ENCODE measurements around the gene RPS26.
"Not testable (repeated sequence)": the region's sequence is repeated elsewhere in the genome, so short reads cannot be mapped to it uniquely, and the experiment has no call there.

RPS26 gene

DNA sequence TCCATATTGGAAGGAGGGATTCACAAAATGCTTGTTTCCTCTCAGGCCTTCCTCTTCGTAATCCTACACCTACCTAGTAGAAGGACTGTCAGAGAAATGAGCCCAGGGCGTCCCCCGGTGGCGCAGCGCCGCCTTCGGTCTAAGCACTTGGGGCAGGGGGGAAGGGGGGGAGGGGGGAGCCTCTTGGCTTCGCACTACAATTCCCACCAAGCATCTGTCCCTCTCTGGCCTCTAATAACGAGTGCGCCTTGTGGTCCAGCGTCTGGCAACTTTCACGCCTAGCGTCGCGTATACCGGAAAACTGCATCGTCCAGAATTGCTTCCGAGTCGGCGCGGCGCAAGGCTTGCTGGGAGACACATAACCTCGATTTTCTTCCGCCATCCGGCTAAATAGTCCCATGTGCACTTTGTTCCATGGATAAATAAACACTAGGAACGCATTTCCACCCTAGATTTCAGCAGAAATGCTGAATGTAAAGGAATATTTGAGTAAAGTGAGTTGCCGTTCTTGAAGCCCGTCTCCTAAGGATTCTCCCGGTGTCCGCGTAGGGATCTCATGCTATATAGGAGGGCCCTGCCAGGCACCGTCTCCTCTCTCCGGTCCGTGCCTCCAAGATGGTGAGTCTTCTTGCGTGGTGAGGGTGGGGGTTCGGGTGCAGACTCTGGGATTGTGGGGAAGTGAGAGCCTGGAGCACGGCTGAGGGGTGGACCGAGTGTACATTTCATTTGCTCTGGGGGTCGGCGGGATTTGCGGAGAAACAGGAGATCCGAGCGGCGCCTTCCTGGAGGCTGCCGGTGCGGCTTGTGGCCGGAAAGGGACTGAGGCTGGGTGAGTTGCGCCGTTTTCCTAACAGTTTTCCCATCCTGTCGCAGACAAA is at the start of gene RPS26:
TSS of gene RPS26 (plus strand) at position 367 of the 878 bp plus-strand sequence. CDS start at position 616, 249 bp downstream.
- DNase-seq, result peak; percentile 87

DNA sequence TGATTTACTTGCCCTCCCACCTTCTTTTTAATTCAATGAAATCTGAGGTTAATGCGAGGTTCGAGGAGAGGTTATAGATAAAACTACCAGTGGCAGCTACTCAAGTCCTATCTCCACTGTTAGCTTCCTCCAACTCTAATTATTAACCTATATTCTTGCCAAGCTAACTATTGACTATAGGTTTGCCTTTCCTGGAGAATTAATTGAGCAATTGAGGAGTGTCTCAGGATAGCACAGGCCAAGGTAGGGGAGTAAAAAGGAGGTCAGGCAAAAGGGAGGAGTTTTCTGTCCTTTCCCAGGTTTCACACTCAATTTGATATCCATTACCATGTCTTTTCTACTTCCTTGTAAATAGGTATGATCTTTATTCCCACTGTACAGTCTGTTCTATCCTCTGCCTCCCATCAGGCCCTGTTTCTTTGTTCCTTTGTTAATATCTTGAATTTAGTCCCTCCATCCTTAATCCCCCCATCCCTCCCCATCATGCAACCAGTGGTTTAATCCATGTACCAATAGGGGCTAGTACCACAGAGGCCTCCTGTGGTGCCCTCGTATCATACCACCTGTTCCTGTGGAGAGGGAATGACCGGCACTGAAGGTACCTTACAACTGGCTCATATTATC is 48.4 kb upstream of the RPS26 start:
- no peak for DNase-seq

DNA sequence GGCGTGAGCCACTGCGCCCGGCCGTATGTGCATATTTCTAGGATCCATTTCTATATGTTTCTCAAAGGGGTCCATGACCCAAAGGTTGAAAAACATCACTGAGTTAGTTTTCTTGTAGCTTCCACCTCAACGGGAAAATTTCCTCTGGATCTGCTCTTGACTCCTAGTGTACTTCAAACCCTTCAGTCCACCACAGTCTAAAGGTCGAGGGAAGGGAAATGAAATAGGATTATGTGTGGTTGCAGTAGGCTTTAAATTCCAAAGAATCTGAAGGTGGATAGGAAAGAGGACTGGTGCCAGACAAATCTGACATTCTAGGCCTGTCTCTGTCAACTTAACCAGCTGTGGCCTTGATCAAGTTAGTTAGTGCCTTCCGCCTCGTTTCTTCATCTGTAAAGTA is 46.4 kb upstream of the RPS26 start:
- no peak for DNase-seq

DNA sequence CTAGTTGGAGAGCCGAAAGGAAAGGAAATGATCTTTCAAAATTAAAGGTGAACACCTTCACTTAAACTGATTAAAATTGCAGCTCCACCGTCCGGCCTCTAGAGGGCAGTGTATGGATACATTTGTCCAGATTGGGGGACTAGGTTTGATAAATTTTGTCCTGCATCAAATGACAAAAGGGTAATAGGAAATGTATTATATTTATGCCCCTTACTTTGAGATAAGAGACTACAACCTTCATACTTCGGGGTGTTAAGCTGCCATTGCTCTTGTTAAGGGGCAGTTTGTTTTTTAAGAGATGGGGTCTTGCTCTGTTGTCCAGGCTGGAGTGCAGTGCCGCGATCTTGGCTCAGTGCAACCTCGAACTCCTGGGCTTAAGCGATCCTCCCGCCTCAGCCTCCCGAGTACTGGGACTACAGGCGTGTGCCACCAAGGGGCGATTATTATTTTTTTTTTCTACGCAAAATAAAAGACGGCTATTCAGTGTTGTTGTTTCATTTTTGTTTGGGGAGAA is 45.5 kb upstream of the RPS26 start:
- peak; percentile 48 for DNase-seq

DNA sequence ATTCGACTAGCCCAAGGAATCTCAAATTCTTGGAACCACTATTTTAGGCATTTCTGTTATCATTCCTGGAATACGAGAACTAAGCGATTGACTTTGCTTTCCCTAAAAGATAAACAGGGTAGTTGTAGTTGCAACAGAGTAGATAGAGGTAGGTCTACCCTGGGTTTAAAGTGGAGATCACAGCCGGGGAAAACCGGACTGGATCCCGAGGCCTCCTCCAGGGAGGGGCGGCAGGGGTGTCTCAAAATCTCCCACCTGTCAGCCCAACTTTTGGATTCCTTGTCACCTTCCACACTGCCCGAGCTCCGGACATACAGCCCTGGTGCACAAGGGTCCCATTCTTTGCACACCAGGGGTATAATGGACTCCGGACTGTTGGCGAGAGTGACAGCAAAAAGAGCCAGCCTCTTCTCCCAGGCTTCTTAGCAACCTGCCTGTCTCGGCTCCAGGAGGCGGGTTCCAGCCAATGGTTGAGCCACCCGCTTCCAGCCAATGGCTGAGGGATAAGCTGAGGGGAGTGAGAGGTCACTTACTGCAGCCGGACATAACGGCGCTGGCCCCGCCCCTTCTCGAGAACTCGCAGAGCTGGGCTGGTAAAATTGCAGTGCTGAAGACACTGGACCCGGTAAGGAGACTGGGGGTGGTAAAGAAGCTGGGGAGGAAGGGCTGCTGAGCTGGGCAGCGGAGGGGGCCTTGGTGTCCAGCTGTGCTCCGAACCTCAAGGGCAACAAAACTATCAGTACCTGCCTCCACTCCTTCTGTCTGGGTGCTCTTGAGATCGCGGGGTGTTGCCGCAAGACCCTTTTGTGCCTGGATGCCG is 44.8 kb upstream of the RPS26 start, which contains the start of gene SUOX:
TSS of gene SUOX (plus strand) at position 562 of the 820 bp plus-strand sequence. CDS start 4,946 bp downstream, outside the sequence.
- peak; percentile 15 for DNase-seq

DNA sequence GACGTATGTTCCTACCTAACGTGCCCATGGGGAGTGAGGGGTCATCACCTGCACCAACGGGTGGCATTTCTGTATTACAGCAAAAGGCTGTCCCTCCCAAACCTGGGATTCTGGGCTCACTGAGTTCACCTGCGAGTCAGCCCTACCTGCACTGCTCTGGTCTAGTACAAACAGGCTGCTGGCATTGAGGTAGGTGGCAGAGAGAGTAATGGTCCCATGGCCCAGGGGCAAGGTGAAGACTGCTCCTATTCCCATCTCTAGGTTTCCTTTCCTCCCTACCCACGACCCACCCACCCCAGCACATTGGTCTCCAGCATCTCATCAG is 44.2 kb upstream of the RPS26 start:
- no peak for DNase-seq

DNA sequence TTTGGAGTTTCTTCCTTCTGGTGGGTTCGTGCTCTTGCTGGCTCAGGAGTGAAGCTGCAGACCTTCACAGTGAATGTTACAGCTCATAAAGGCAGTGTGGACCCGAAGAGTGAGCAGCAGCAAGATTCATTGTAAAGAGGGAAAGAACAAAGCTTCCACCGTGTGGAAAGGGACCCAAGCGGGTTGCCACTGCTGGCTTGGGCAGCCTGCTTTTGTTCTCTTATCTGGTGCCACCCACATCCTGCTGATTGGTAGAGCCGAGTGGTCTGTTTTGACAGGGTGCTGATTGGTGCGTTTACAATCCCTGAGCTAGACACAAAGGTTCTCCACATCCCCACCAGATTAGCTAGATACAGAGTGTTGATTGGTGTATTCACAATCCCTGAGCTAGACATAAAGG is 42.2 kb upstream of the RPS26 start:
- DNase-seq, result not testable (repeated sequence)

DNA sequence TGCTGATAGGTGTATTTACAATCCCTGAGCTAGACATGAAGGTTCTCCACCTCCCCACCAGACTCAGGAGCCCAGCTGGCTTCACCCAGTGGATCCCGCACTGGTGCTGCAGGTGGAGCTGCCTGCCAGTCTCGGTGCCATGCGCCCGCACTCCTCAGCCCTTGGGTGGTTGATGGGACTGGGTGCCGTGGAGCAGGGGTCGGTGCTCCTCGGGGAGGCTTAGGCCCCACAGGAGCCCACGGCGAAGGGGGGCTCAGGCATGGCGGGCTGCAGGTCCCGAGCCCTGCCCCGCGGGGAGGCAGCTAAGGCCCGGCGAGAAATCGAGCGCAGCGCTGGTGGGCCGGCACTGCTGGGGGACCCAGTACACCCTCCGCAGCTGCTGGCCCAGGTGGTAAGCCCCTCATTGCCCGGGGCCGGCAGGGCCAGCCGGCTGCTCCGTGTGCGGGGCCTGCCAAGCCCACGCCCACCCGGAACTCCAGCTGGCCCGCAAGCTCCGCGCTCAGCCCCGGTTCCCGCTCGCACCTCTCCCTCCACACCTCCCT is 41.6 kb upstream of the RPS26 start:
- not testable (repeated sequence) for DNase-seq

DNA sequence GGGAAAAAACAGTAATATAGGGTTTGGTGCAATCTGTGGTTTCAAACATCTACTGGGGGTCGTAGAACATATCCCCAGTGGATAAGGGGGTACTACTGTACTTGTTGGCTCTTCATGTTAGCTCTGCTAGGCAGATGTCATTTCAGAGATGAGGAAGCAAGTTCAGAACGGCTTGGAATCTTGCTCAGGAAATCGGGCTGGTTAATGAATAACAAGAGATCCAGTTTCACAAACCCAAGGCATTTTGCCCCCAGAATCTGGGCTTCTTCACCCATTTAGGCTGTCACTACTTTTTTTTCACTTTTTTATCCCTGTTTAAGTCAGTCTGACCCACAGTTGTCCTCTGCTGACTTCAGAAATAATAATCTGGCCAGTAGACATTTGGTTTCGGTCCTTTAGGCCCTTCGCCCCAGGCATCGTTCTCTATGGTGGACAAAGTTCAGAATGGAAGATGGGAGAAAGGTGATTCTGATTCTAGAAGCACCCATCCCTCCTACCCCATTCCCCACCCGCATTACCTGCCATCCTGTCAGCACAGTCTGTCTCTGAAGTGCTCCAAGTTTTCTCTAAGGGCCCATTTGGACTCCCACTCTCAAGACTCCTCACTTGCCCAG is 40.1 kb upstream of the RPS26 start:
- DNase-seq, result no peak

DNA sequence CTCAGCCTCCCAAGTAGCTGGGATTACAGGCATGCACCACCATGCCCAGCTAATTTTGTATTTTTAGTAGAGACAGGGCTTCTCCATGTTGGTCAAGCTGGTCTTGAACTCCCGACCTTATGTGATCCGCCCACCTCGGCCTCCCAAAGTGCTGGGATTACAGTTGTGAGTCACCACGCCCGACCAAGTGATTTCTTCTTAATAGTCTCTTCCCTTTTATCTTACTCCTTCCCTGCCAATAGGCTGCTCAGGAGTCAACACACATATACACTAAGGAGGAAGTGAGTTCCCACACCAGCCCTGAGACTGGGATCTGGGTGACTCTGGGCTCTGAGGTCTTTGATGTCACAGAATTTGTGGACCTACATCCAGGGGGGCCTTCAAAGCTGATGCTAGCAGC is 38.3 kb upstream of the RPS26 start:
- not testable (repeated sequence) for DNase-seq

DNA sequence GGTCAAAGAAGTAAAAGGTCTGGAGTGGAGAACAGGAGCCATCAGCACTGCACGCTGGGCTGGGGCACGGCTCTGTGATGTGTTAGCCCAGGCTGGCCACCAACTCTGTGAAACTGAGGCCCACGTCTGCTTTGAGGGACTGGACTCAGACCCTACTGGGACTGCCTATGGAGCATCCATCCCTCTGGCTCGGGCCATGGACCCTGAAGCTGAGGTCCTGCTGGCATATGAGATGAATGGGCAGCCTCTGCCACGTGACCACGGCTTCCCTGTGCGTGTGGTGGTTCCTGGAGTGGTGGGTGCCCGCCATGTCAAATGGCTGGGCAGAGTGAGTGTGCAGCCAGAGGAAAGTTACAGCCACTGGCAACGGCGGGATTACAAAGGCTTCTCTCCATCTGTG is 37.5 kb upstream of the RPS26 start:
- DNase-seq, result no peak

DNA sequence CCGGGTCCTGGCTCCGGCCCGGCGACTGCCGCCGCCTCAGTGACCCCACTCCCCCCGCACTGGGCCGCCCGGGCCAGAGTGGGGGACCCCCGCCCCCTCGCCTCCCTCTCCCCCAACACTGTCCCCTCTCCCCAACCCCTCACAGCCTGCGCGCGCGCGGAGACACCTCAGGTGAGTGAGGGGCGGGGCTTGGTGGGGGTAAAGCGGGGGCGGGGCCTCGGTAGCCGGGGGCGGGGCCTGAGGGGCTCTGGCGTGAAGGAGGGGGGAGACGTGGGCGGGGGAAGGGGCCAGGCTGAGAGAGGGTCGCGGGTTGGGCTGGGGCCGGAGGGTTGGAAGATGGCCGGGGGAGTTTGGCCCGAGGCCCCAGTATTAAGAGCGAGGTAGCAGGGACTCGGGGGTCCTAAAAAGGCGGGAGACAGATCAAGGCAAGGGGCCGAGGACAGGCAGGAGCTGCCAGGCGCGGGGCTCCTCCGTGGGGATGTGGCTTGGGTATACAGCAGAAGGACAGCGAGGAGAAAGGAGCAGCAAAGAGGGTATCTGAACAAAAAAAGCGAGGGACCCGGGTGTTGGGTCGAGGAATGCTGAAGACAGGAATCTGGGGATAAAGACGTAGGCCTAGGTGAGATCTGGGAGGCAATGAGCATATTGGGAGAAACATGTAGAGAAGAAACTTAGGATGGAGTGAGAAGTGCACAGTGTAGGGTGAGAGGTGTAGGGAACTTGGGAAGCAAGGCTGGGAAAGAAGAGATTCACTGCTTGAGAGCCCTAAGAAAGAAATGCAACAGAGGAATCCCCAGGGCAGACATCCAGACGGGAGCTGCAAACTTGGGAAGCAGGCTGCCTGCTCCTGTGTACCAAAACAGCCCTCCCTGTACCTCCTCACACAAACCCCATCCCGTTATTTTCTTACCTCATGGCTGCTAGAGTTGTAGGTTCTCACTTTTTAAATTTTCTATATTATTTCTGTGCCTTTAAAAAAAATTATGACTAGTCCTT is 33.9 kb upstream of the RPS26 start:
- DNase-seq, result peak; percentile 77

DNA sequence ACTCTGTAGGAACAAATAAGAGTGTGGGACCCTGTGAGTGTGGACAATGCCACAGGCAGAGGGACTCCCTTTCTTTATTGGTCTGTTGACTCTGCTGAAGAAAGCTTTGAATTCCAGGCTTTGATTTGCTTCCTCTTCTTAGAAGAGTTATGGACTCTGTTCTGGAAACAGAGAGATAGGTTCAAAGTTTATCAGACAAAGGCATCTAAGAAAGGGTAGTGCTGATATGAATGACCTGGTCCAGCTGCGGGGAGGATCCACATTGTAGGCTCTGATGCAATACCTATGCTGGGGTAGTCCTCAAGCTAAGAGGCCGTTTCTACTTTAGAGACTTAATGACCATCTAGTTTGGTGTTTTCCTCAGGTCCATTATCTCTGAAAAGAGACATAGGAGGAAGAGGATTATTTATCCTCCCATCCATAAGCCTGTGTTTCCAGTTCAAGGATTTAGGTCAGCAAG is 31.6 kb upstream of the RPS26 start:
- no peak for DNase-seq

DNA sequence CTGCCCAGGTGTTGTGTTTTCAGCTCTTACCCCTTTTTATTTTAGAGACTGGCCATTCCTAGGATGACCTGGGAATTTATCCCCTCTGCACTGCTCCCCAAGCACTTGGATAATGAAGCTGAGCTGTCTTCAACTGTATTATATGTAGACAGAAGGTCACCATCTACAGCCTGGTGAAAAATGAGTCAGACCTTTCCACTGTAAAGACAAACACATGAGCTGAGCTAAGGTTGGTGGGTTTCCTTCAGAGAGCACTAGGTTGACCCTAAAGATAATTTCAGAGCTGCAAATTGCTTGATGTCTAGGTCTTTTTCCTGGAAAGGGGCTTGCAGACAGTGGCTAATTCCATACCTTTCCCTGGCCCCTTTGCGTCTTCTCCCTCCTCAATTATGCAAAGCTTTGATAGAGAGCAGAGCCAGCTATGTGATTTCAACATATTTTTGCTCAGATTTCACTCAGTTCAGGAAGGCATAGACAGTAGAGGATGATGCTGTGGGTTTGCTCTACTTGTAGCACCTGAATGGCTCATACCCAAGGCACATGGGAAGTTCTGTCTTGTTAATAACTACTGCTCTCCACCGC is 30.1 kb upstream of the RPS26 start:
- no peak for DNase-seq

DNA sequence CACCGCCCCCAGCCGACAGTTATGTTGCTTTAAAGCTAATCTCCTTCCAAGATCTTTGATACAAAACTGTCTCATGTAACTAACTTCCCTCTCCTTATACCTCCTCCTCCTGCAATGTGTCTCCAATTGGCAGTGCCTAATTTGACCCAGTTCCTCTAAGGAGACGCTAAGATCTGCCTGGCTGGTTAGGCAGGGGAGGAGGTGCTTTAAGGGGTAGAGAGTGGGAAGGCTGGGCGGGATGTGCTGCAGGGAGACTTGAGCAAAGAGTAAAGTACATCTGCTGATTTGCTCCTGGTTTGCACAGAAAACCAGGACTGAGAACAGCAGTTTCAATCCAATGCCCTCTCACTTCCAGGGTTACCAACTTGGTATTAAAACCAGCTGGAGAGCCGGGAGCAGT is 28.2 kb upstream of the RPS26 start:
- DNase-seq, result no peak

DNA sequence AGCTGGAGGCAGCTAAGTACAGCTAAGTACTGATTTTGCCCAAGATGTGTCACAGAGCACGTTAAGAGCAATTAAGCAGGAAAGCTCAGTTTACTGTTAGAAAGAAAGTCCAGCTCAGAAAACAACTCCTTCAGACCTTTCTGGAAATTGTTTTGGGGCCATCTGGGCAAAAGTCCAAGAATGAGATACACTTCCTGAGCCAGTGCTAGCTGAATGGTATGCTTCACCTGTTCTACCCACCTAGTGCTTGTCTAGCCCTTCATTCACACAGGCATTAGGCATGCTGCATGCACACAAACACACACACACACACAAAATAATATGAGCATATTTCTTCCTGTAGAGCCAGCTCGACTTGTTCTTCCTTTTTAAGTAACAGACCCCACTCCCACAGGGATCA is 27.5 kb upstream of the RPS26 start:
- DNase-seq, result no peak

DNA sequence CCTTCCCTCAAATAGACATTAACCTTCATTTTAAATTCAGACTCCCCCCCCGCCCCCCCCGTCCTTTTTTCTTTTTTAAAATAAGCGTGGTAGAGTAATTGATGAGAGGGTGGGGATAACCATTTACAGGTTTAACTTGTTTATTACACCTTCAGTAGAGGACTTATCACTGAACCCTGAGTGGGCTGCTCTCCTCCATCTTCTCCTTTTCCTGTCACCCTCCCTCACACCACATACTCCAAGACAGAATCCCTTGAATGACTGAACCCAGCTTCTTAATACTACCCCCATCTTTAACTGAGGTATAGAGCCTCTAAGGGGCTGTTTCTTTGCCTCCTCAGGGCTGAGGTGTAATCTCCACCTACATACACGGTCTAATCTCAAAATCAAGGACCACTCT is 24.5 kb upstream of the RPS26 start:
- DNase-seq, result no peak

DNA sequence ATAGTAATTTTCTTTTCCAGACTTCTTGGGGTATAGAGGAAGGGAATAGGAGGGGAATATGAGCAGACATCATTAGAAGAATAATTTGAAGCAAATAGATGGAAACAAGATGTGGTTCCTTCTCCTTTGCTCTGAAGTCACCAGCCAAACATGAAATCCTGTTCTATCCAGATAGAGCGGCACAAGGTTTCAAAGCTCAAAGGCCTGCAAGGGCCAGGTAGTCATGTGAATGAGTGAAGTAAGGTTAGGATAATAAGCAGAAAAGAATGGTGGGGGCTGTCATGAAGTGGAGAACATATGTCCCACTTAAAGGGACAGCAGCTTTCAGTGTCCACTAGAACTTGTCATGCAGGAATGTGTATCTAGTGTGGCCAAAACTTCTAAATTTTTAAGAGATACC is 23.4 kb upstream of the RPS26 start:
- no peak for DNase-seq

DNA sequence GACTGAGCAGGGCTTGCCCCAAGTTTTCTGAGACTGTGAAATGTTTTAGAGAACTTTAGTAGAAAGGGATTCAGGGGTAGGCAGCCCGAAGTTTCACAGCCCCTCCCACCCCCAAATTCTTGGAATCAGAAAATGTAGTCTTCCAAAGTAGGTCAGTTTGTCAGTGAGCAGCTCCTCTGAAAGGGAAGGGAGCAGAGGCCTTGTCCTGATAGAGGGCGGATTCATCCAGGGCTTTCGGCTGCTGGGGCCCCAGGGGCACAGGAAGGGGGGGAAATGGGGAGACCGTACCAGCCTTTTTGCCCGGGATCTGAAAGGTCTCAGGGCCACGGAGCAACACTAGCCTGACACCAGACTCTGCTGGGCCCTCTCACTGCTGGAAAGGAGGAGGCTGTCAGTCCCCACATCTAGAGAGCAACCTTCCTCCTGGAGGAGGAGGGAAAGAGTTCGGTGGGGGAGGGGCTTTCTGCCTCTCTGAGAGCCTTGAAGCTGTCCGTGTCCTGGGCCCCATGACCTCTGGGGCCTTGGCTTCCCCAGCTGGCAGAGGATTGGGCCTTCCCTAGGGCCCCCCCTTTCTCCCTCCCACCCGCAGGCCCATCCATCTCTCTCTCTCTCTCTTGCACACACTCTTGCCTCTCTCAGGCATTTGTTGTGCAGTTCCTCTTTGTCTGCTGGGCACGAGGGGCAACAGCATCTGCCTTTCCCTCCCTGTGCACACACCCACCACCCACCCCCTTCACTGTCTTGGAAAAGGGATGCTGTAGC is 21.1 kb upstream of the RPS26 start, which contains the start of gene IKZF4:
TSS of gene IKZF4 (plus strand) at position 621 of the 762 bp plus-strand sequence. CDS start 451 bp downstream, outside the sequence.
- DNase-seq, result peak; percentile 17

Data from stimulated activated CD4-positive, alpha-beta T cell treated with anti-CD3 and anti-CD28 coated beads, Interleukin-4, amount 100 ng/mL, for 1 hour (primary cell).